Hepatocyte (in vitro differentiated cells): ENCODE data around the gene USP43. TPM values are rescaled to one million over a fixed set of nuclear protein-coding genes. Genes with fewer than 3 reads are reported as not detected.

Source experiments
- DNase-seq: peaks from one replicate; pipeline ENCODE4 v3.0.0-alpha.2; 2016; ENCODE audit warnings: low spot score
- H2AFZ ChIP-seq: fragments of 200-600 bp; sonication (generic); 2 replicates; pipeline ENCODE4 v1.6.0; 2016; ENCODE audit warnings: antibody characterized with exemption, mild to moderate bottlenecking
- H3K27ac ChIP-seq: fragments of 200-600 bp; sonication (generic); 2 replicates; pipeline ENCODE4 v1.5.1; 2016; ENCODE audit warnings: mild to moderate bottlenecking
- H3K27me3 ChIP-seq: fragments of 200-600 bp; sonication (generic); 2 replicates; pipeline ENCODE4 v1.6.1; 2016
- H3K36me3 ChIP-seq: fragments of 200-600 bp; sonication (generic); replicated peaks from 2 replicates; pipeline ENCODE4 v1.5.1; 2016; ENCODE audit warnings: low read depth; ENCODE audit not compliant: insufficient read depth
- H3K4me1 ChIP-seq: fragments of 200-600 bp; sonication (generic); 2 replicates; pipeline ENCODE4 v1.5.1; 2016; ENCODE audit warnings: mild to moderate bottlenecking, moderate library complexity; ENCODE audit not compliant: insufficient read depth
- H3K4me2 ChIP-seq: fragments of 200-600 bp; sonication (generic); 2 replicates; pipeline ENCODE4 v1.6.0; 2016
- H3K4me3 ChIP-seq: fragments of 200-600 bp; sonication (generic); 2 replicates; pipeline ENCODE4 v1.5.1; 2016; ENCODE audit warnings: mild to moderate bottlenecking
- H3K79me2 ChIP-seq: fragments of 200-600 bp; sonication (generic); 2 replicates; pipeline ENCODE4 v1.6.0; 2017; ENCODE audit warnings: mild to moderate bottlenecking
- H3K9me2 ChIP-seq: fragments of 200-600 bp; sonication (generic); replicated peaks from 2 replicates; pipeline ENCODE4 v1.6.0; 2017; ENCODE audit warnings: mild to moderate bottlenecking; ENCODE audit not compliant: insufficient read depth
- H3K9me3 ChIP-seq: fragments of 200-600 bp; sonication (generic); 2 replicates; pipeline ENCODE4 v1.5.1; 2016; ENCODE audit warnings: low read depth, mild to moderate bottlenecking
- H4K20me1 ChIP-seq: fragments of 200-600 bp; sonication (generic); 2 replicates; pipeline ENCODE4 v1.6.0; 2016; ENCODE audit warnings: mild to moderate bottlenecking; ENCODE audit not compliant: insufficient read depth, poor library complexity, severe bottlenecking
- CTCF ChIP-seq: fragments of 200-600 bp; sonication (generic); IDR thresholded peaks from 2 replicates; pipeline ENCODE4 v1.5.1; 2016; ENCODE audit warnings: antibody characterized with exemption, mild to moderate bottlenecking; ENCODE audit not compliant: poor library complexity
- EZH2 ChIP-seq: fragments of 200-600 bp; sonication (generic); IDR thresholded peaks from 2 replicates; pipeline ENCODE4 v1.6.1; 2016; ENCODE audit warnings: antibody characterized with exemption, mild to moderate bottlenecking, borderline replicate concordance
- EZH2phosphoT487 ChIP-seq: fragments of 200-600 bp; sonication (generic); IDR thresholded peaks from one replicate; pipeline ENCODE4 v1.6.1; 2018; ENCODE audit warnings: antibody characterized with exemption, mild to moderate bottlenecking, low read depth, moderate library complexity; ENCODE audit not compliant: unreplicated experiment, severe bottlenecking
- WGBS: methylation state at CpG from one replicate; pipeline ENCODE4 v1.1.6; 2016; ENCODE audit warnings: low lambda C conversion rate; ENCODE audit errors: missing lambda C conversion rate; 5-methylcytosine and 5-hydroxymethylcytosine counted together
- polyA plus RNA-seq: library from polyadenylated mRNA; unstranded; fragments of >200 nt; fragmentation: Nextera tagmentation; extraction: Ambion mirVana; gene quantifications from 2 replicates; pipeline ENCODE4 v1.2.1, GENCODE V29; 2016
- total RNA-seq: library from RNA; depleted of rRNA; stranded (reverse); fragments of >200 nt; gene quantifications from 2 replicates; pipeline ENCODE4 v1.2.3, GENCODE V29; 2014

Gene USP43
- total and polyA plus RNA-seq, 2 experiments from 2014 or later = 3.6 to 5.2 TPM

DNA sequence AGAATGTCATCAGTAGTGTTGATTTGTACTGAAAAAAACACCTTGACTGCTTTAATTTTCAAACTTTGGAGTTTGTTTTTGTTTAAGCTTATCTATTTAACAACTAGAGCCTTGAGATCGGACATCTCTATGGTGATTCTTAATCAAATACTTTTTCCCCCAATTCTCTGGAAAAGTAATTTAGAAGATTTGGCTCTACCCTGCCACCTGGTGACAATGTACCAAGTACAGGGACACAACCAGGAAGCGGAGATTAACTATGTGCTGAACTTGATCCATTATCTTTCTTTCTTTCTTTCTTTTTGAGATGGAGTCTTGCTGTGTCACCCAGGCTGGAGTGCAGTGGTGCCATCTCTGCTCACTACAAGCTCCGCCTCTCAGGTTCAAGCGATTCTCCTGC, 30.8 kb downstream of the USP43 start:
- Histone ChIP-seq H3K4me3 (no peak overlapping the region), H2AFZ (no peak overlapping the region), H4K20me1 (no peaks in the 10 kb centered on the region), H3K79me2 (no peaks in the 10 kb centered on the region), H3K4me2 (no peak overlapping the region), H3K27ac (no peak overlapping the region), H3K27me3 (no peaks in the 10 kb centered on the region), H3K9me2 (no peaks in the 10 kb centered on the region), H3K36me3 (no peaks in the 10 kb centered on the region), H3K9me3 (no peaks in the 10 kb centered on the region), H3K4me1 (no peaks in the 10 kb centered on the region)
- TF ChIP-seq EZH2phosphoT487 = no peak
- peak; percentile 41 for TF ChIP-seq CTCF
- peak; percentile 19 for DNase-seq
- WGBS = 83% methylated on average over 4 of the region's 4 CpGs

DNA sequence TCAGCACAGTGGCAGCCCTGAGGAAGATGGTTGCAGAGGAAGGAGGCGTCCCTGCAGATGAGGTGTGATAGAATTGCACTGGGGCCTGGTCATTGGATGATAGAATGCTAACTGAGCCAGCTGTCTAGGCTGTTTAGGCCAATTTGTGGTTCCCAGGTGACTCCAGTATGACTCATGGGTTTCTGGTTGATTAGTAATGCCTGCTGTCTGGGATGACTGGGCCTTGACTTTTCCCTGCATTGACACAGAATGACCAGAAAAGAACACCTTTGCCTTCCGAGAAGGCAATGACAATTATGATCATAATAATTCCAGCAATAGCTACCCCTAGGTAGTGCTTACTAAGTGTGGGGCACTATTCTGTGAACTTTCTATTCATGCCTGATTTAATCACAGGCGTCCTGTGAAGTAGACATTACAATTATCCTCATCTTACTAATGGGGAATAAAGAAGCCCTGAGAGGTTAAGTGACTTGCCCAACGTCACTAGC, 31.5 kb downstream of the USP43 start:
- H3K4me2 ChIP-seq = no peak overlapping the region
- no peaks in the 10 kb centered on the region for H4K20me1 ChIP-seq
- H3K79me2 ChIP-seq = no peaks in the 10 kb centered on the region
- H3K9me3 ChIP-seq = no peaks in the 10 kb centered on the region
- H3K27me3 ChIP-seq = no peaks in the 10 kb centered on the region
- H3K27ac ChIP-seq = no peak overlapping the region
- TF ChIP-seq CTCF (no peak), EZH2 (no peak), EZH2phosphoT487 (no peak)
- no peaks in the 10 kb centered on the region for H3K4me1 ChIP-seq
- no peak for DNase-seq
- H2AFZ ChIP-seq = no peak overlapping the region
- WGBS = 86% methylated on average over 4 of the region's 4 CpGs
- no peaks in the 10 kb centered on the region for H3K9me2 ChIP-seq
- H3K36me3 ChIP-seq = no peaks in the 10 kb centered on the region
- H3K4me3 ChIP-seq = no peak overlapping the region

DNA sequence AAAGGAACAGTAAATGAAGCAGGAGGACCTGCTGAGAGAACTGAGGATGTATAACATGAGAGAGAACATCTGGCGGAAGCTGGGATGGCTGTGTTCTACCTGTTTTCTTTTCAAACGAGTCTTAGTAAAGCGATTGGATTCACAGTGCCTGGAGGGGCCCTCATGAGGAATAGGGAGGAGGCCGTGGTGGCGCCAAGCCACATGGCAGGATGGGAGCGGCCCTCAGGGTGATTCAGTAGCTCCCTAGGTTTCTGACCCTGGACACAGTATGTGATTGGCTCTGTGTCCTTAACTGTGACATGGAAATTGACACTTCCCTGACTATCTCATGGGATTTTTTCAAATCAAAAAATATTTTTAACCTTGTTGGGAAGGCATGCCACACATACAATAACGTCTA, 32.1 kb downstream of the USP43 start:
- Histone ChIP-seq H3K27ac (no peak overlapping the region), H3K27me3 (no peaks in the 10 kb centered on the region), H3K4me1 (no peaks in the 10 kb centered on the region), H4K20me1 (no peaks in the 10 kb centered on the region), H3K9me2 (no peaks in the 10 kb centered on the region), H3K9me3 (no peaks in the 10 kb centered on the region), H3K79me2 (no peaks in the 10 kb centered on the region), H2AFZ (no peak overlapping the region), H3K4me2 (no peak overlapping the region), H3K36me3 (no peaks in the 10 kb centered on the region), H3K4me3 (no peak overlapping the region)
- 92% methylated on average over 7 of the region's 7 CpGs for WGBS
- no peak for DNase-seq
- no peak for TF ChIP-seq EZH2
- TF ChIP-seq EZH2phosphoT487 = no peak
- TF ChIP-seq CTCF = no peak

DNA sequence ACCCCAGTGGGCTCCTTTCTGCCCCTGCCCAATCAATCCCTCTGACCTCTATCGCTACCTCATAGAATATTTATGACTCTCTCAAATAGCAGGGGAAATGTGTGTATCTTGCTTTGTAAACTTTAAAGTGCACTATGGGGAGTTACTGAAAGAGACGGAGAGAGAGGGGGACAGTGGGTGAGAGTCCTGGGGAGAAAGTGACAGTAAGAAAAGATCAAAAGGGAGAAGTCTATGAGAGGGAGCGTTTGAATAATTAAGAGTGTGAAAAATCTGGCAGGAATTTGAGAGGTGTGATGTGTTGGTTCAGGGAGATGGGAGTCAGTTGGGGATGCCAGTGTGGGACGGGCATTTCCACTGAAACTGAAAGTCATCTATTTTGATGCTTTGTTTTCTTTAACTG, 32.6 kb downstream of the USP43 start:
- no peak for TF ChIP-seq EZH2phosphoT487
- TF ChIP-seq EZH2 = no peak
- TF ChIP-seq CTCF = no peak
- H3K4me1 ChIP-seq = no peaks in the 10 kb centered on the region
- H4K20me1 ChIP-seq = no peaks in the 10 kb centered on the region
- no peak for DNase-seq
- no peaks in the 10 kb centered on the region for H3K36me3 ChIP-seq
- no peak overlapping the region for H3K27ac ChIP-seq
- no peaks in the 10 kb centered on the region for H3K79me2 ChIP-seq
- H3K9me3 ChIP-seq = no peaks in the 10 kb centered on the region
- no peak overlapping the region for H2AFZ ChIP-seq
- H3K9me2 ChIP-seq = no peaks in the 10 kb centered on the region
- no peak overlapping the region for H3K4me3 ChIP-seq
- H3K27me3 ChIP-seq = no peaks in the 10 kb centered on the region
- H3K4me2 ChIP-seq = no peak overlapping the region
- WGBS = 97% methylated on average over 4 of the region's 4 CpGs
